GM10248 (cell line): ENCODE measurements around the gene SEPTIN10.

Source experiments
- CTCF ChIA-PET: fragments of 300-600 bp; sonication (Branson Sonifier 250); formaldehyde crosslinking; extraction: SDS; loops from one replicate; lab custom pipeline; 2021; ENCODE audit warnings: antibody characterized with exemption; lab: Yijun Ruan, JAX
- POLR2A ChIA-PET: fragments of 350-650 bp; sonication (Branson Sonifier 250); formaldehyde crosslinking; extraction: SDS; loops from one replicate; lab custom pipeline; 2020; ENCODE audit warnings: antibody characterized with exemption; lab: Yijun Ruan, JAX
- DNase-seq: peaks from one replicate; pipeline ENCODE4 v3.0.0; 2012; ENCODE audit errors: extremely low spot score
- CTCF ChIP-seq: IDR thresholded peaks from 2 replicates; pipeline ENCODE4 v1.5.1; 2012; ENCODE audit warnings: mild to moderate bottlenecking, low read depth; ENCODE audit errors: extremely low read depth, missing control alignments, control extremely low read depth

SEPTIN10 gene

DNA sequence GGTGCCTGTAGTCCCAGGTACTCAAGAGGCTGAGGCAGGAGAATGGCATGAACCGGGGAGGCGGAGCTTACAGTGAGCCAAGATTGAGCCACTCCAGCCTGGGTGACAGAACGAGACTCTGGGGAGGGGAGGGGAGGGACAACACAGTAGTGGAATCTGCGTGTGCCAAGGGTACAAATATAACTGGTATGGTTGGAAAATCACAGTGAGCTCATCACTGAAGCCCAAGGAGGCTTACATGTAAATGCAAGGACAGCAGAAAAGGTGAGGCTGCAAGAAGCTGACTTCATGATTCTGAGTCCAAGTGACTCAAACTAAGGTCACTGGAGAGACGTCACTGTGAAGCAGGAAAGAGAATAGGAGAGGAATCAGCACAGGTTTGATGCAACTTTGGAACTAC is 9.2 kb downstream of the SEPTIN10 start:
- CTCF ChIA-PET, result interaction anchor here (1.2 to 1.9 kb wide), 5 partner anchors 7 to 58 kb away, joined by 3 to 8 read pairs (median 3); no protein-coding TSS in a partner anchor
- TF ChIP-seq CTCF, result no peak
- POLR2A ChIA-PET, result no interaction called here
- no peak for DNase-seq

- CTCF ChIA-PET, result interaction anchor here (1.7 to 2.4 kb wide), 2 partner anchors 13 to 56 kb away, joined by 4 to 9 read pairs; no protein-coding TSS in a partner anchor
- no peak for DNase-seq
- no peak for TF ChIP-seq CTCF
- POLR2A ChIA-PET, result interaction anchor here (0.7 to 1.0 kb wide), 2 partner anchors 11 to 188 kb away, joined by 4 read pairs; partner anchors contain the start of genes SEPTIN10 and SOWAHC
These were observed 11.1 kb downstream of the SEPTIN10 start for GRCh38 chr2:109602617-109603188.

- no peak for TF ChIP-seq CTCF
- ChIA-PET POLR2A (interaction anchor here (1.0 kb wide), 1 partner anchor 12 kb away, joined by 4 read pairs; the partner anchor contains the start of genes SEPTIN10 and SOWAHC), CTCF (interaction anchor here (0.8 to 2.4 kb wide), 6 partner anchors 9 to 60 kb away, joined by 3 to 9 read pairs (median 4); no protein-coding TSS in a partner anchor)
- no peak for DNase-seq
These were observed 12.0 kb downstream of the SEPTIN10 start for GRCh38 chr2:109601783-109602182.

- DNase-seq, result no peak
- no peak for TF ChIP-seq CTCF
- ChIA-PET CTCF (interaction anchor here (0.7 to 2.2 kb wide), 4 partner anchors 8 to 11 kb away, joined by 3 to 13 read pairs (median 4); no protein-coding TSS in a partner anchor), POLR2A (no interaction called here)
These were observed 16.5 kb downstream of the SEPTIN10 start for GRCh38 chr2:109597283-109597682.

GRCh38 chr2:109595644-109596043 is 18.1 kb downstream of the SEPTIN10 start:
- POLR2A ChIA-PET, result no interaction called here
- CTCF ChIA-PET, result interaction anchor here (0.8 to 1.4 kb wide), 2 partner anchors 10 to 50 kb away, joined by 3 read pairs; no protein-coding TSS in a partner anchor
- no peak for DNase-seq
- TF ChIP-seq CTCF, result no peak

- ChIA-PET CTCF (interaction anchor here (0.9 to 2.0 kb wide), 4 partner anchors 11 to 48 kb away, joined by 3 to 7 read pairs (median 4); no protein-coding TSS in a partner anchor), POLR2A (no interaction called here)
- TF ChIP-seq CTCF, result no peak
- no peak for DNase-seq
These were observed 19.4 kb downstream of the SEPTIN10 start for GRCh38 chr2:109594246-109594885.
